OCI-LY3 (cell line): Measurements from ENCODE around the gene B3GALT5.

Experiments used
- CTCF ChIP-seq: fragments of 200-600, 300-600 bp; sonication (generic); IDR thresholded peaks from 2 replicates; pipeline ENCODE4 v1.5.1; 2014; ENCODE audit warnings: antibody characterized with exemption, low read length, low read depth
- EZH2phosphoT487 ChIP-seq: fragments of 200-600 bp; shearing (Covaris generic); IDR thresholded peaks from 2 replicates; pipeline ENCODE4 v1.6.1; 2018; ENCODE audit warnings: antibody characterized with exemption, mixed run types, low read depth

GRCh38 chr21:39625211-39625895 lies 12.6 kb downstream of the B3GALT5 start:
- TF ChIP-seq CTCF, result no peak
- TF ChIP-seq EZH2phosphoT487, result no peak
